Nephron progenitor cell (in vitro differentiated cells): ENCODE results near the gene MYH9.

ENCODE experiments used
- DNase-seq: peaks from one replicate; pipeline ENCODE4 v3.0.0; 2021
- H3K27ac Mint-ChIP-seq: 2 replicates; pipeline ENCODE4 v1.8.0; 2021; ENCODE audit warnings: mild to moderate bottlenecking, moderate library complexity, mixed read lengths
- H3K27me3 Mint-ChIP-seq: 2 replicates; pipeline ENCODE4 v1.8.0; 2021; ENCODE audit warnings: mild to moderate bottlenecking, low read depth, mixed read lengths; ENCODE audit not compliant: poor library complexity
- H3K36me3 Mint-ChIP-seq: 2 replicates; pipeline ENCODE4 v1.8.0; 2021; ENCODE audit warnings: low read depth, mixed read lengths
- H3K4me1 Mint-ChIP-seq: 2 replicates; pipeline ENCODE4 v1.8.0; 2021; ENCODE audit warnings: mixed read lengths
- H3K4me3 Mint-ChIP-seq: 2 replicates; pipeline ENCODE4 v1.8.0; 2021; ENCODE audit warnings: mild to moderate bottlenecking, moderate library complexity, mixed read lengths
- H3K9me3 Mint-ChIP-seq: 2 replicates; pipeline ENCODE4 v1.8.0; 2021; ENCODE audit warnings: mild to moderate bottlenecking, moderate library complexity, mixed read lengths
- CTCF ChIP-seq: fragments of 200-600 bp; sonication (generic); IDR thresholded peaks from 2 replicates; pipeline ENCODE4 v1.5.0; 2021; ENCODE audit warnings: antibody characterized with exemption

Gene MYH9

GRCh38 chr22:36406721-36407120, 19.0 kb upstream of the MYH9 start:
- H3K27ac Mint-ChIP-seq: no peak overlapping the region
- no peak overlapping the region for H3K4me3 Mint-ChIP-seq
- H3K27me3 Mint-ChIP-seq: no peaks in the 10 kb centered on the region
- DNase-seq: no peak
- no peaks in the 10 kb centered on the region for H3K9me3 Mint-ChIP-seq
- no peaks in the 10 kb centered on the region for H3K36me3 Mint-ChIP-seq
- TF ChIP-seq CTCF: no peak
- peaks cover 32% of the 10 kb centered on the region for H3K4me1 Mint-ChIP-seq

GRCh38 chr22:36405671-36406538, 18.1 kb upstream of the MYH9 start:
- H3K27ac Mint-ChIP-seq: peak overlapping the region; percentile 22
- H3K9me3 Mint-ChIP-seq: no peaks in the 10 kb centered on the region

GRCh38 chr22:36405221-36405661, 17.5 kb upstream of the MYH9 start:
- DNase-seq: no peak
- Mint-ChIP-seq H3K9me3 (no peaks in the 10 kb centered on the region), H3K4me3 (no peak overlapping the region), H3K4me1 (peaks cover 25% of the 10 kb centered on the region), H3K27ac (no peak overlapping the region), H3K36me3 (no peaks in the 10 kb centered on the region), H3K27me3 (no peaks in the 10 kb centered on the region)
- TF ChIP-seq CTCF: no peak

More at GRCh38 chr22:36405671-36406538, 18.1 kb upstream of the MYH9 start:
- Mint-ChIP-seq H3K4me3 (no peak overlapping the region), H3K27me3 (no peaks in the 10 kb centered on the region), H3K4me1 (peaks cover 32% of the 10 kb centered on the region), H3K36me3 (no peaks in the 10 kb centered on the region)
- TF ChIP-seq CTCF: no peak
- no peak for DNase-seq

- no peak overlapping the region for H3K4me3 Mint-ChIP-seq
- no peaks in the 10 kb centered on the region for H3K9me3 Mint-ChIP-seq
- no peak for TF ChIP-seq CTCF
- H3K36me3 Mint-ChIP-seq: no peaks in the 10 kb centered on the region
- H3K27ac Mint-ChIP-seq: no peak overlapping the region
- no peak for DNase-seq
- no peaks in the 10 kb centered on the region for H3K27me3 Mint-ChIP-seq
- H3K4me1 Mint-ChIP-seq: peaks cover 18% of the 10 kb centered on the region
Measured at GRCh38 chr22:36404446-36404845, 16.7 kb upstream of the MYH9 start.

- Mint-ChIP-seq H3K4me3 (no peak overlapping the region), H3K9me3 (no peaks in the 10 kb centered on the region), H3K4me1 (peaks cover 25% of the 10 kb centered on the region), H3K27me3 (peaks cover 4% of the 10 kb centered on the region), H3K27ac (no peak overlapping the region), H3K36me3 (no peaks in the 10 kb centered on the region)
- no peak for DNase-seq
- no peak for TF ChIP-seq CTCF
Measured at GRCh38 chr22:36399472-36399778, 11.7 kb upstream of the MYH9 start.
